ENCODE measurements around the gene BAIAP2L2. TPM values are rescaled to one million over a fixed set of nuclear protein-coding genes. Genes with fewer than 3 reads are reported as not detected.
"Not testable (repeated sequence)": the region's sequence is repeated elsewhere in the genome, so short reads cannot be mapped to it uniquely, and the experiment has no call there.

Gene BAIAP2L2
- polyA plus RNA-seq, 1 experiment, result 1.3 TPM

- H3K4me3 ChIP-seq (ENCODE audit: low read depth, low read length), result no peak overlapping the region
- H3K27me3 ChIP-seq (ENCODE audit: control insufficient read depth, insufficient read depth, low read length), result no peaks in the 10 kb centered on the region; the same call in 1 of the 2 replicates
- H3K36me3 ChIP-seq (ENCODE audit: control insufficient read depth, insufficient read depth, low read length), result no peaks in the 10 kb centered on the region
- no peak for DNase-seq (ENCODE audit: low read depth)
- CTCF ChIA-PET, result interaction anchor here (1.8 kb wide), 1 partner anchor 11 kb away, joined by 8 read pairs; no protein-coding TSS in a partner anchor
- TF ChIP-seq CTCF (IDR thresholded peaks at IDR 0.05; ENCODE audit: insufficient read depth, low read depth, low read length), result no peak
- POLR2A ChIA-PET, result interaction anchor here (0.7 kb wide), 1 partner anchor 11 kb away, joined by 3 read pairs; no protein-coding TSS in a partner anchor
These were observed 69.3 kb downstream of the BAIAP2L2 start for GRCh38 chr22:38040953-38041759.

GRCh38 chr22:38038890-38039812, 71.3 kb downstream of the BAIAP2L2 start:
- TF ChIP-seq CTCF (IDR thresholded peaks at IDR 0.05; ENCODE audit: insufficient read depth, low read depth, low read length), result no peak
- DNase-seq (ENCODE audit: low read depth), result no peak
- ChIA-PET CTCF (no interaction called here), POLR2A (no interaction called here)
- no peaks in the 10 kb centered on the region for H3K36me3 ChIP-seq (ENCODE audit: control insufficient read depth, insufficient read depth, low read length)
- no peaks in the 10 kb centered on the region; the same call in 1 of the 2 replicates for H3K27me3 ChIP-seq (ENCODE audit: control insufficient read depth, insufficient read depth, low read length)
- no peak overlapping the region; the same call in 1 of the 2 replicates for H3K4me3 ChIP-seq (ENCODE audit: low read depth, low read length)

DNA sequence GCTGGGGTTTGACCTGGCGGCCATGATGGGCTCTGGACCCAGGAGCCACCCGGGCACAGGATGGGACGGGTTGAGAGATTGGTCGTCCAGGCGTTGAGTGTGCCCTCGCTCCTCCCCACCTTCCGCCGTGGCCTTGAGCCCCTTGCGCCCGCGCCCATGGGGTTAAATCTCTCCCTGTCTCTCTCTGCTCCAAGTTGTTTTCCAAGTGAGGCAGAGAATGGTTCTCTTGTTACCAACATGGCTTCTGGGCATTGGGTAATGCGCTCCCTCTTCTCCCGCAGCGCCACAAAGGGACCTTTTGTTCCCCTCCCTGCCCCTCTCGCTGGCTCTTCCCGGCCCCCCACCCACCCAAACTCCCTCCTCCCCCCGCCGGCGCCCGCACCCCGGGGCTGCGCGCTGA, 72.1 kb downstream of the BAIAP2L2 start:
- H3K4me3 ChIP-seq (ENCODE audit: low read depth, low read length), result no peak overlapping the region
- POLR2A ChIA-PET, result no interaction called here
- H3K27me3 ChIP-seq (ENCODE audit: control insufficient read depth, insufficient read depth, low read length), result no peaks in the 10 kb centered on the region; the same call in 1 of the 2 replicates
- CTCF ChIA-PET, result interaction anchor here (1.0 kb wide), 1 partner anchor 14 kb away, joined by 7 read pairs; no protein-coding TSS in a partner anchor
- no peaks in the 10 kb centered on the region for H3K36me3 ChIP-seq (ENCODE audit: control insufficient read depth, insufficient read depth, low read length)
- no peak for DNase-seq (ENCODE audit: low read depth)
- no peak for TF ChIP-seq CTCF (IDR thresholded peaks at IDR 0.05; ENCODE audit: insufficient read depth, low read depth, low read length)

- not testable (repeated sequence) for H3K27me3 ChIP-seq (ENCODE audit: control insufficient read depth, insufficient read depth, low read length); H3K36me3 ChIP-seq (ENCODE audit: control insufficient read depth, insufficient read depth, low read length); DNase-seq (ENCODE audit: low read depth); H3K4me3 ChIP-seq (ENCODE audit: low read depth, low read length)
- CTCF ChIA-PET, result interaction anchor here (1.0 kb wide), 1 partner anchor 15 kb away, joined by 7 read pairs; no protein-coding TSS in a partner anchor
- POLR2A ChIA-PET, result interaction anchor here (0.7 kb wide), 1 partner anchor 455 kb away, joined by 7 read pairs; no protein-coding TSS in a partner anchor
These were observed 72.9 kb downstream of the BAIAP2L2 start for GRCh38 chr22:38037367-38038150.

DNA sequence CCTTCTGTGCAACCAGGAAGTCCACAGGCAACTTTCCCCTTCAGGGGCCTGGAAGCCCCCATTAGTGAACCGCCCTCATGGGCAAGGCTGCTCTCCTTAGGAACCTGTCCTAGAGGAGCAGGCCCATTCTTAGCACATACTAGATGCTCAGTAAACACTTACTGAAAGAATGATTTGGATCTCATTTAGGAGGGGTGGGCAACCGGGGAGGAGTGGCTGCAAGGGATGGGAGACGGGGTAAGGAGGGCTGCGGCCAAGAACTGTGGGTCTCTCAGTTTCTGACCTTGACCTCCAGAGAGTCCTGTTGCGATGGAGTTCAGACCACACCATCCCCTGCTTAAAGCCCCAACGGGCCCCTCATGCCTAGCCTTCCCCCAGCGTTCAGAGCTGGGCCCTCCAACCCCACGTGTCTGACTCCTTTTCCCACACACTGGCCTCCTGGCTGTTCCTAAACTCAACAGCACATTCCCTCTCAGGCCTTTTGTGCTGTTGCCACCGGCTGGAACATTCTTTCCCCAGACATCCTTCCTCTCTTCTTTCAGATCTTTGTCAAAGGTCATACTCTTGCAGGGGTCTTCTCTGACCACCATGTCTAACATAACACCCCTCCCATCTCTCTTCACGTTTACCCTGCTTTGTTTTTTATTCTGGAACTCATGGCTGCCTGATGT, 74.0 kb downstream of the BAIAP2L2 start:
- POLR2A ChIA-PET, result no interaction called here
- CTCF ChIA-PET, result no interaction called here
- Histone ChIP-seq H3K27me3 (ENCODE audit: control insufficient read depth, insufficient read depth, low read length) (no peaks in the 10 kb centered on the region; the same call in 1 of the 2 replicates), H3K36me3 (ENCODE audit: control insufficient read depth, insufficient read depth, low read length) (no peaks in the 10 kb centered on the region), H3K4me3 (ENCODE audit: low read depth, low read length) (no peak overlapping the region)
- DNase-seq (ENCODE audit: low read depth), result no peak
- TF ChIP-seq CTCF (IDR thresholded peaks at IDR 0.05; ENCODE audit: insufficient read depth, low read depth, low read length), result no peak

Data from BJ (cell line).